ENCODE data around the gene CDH11.

GRCh38 chr16:65125322-65125721 is 3.5 kb upstream of the CDH11 start:
- TF ChIP-seq CTCF (IDR thresholded peaks at IDR 0.05) (no peak), POLR2AphosphoS5 (IDR thresholded peaks at IDR 0.05; ENCODE audit: insufficient read depth in 1 of 2, low read depth in 1 of 2) (no peak), POLR2A (IDR thresholded peaks at IDR 0.05) (no peak)

All from vagina (tissue), 2 donors.